Fibroblast of villous mesenchyme (primary cell): ENCODE results near the gene NFXL1. TPM values are rescaled to one million over a fixed set of nuclear protein-coding genes. Genes with fewer than 3 reads are reported as not detected.

Experiments
- DNase-seq: peaks from one replicate; pipeline ENCODE4 v3.0.0-alpha.2; 2010; ENCODE audit warnings: low read depth
- H3K4me3 ChIP-seq: 2 replicates; pipeline ENCODE4 v1.5.1; 2011; ENCODE audit warnings: low read depth, mild to moderate bottlenecking, low read length
- CTCF ChIP-seq: IDR thresholded peaks from 2 replicates; pipeline ENCODE4 v1.5.1; 2012; ENCODE audit warnings: low read depth, mild to moderate bottlenecking, low read length; ENCODE audit not compliant: insufficient read depth
- total RNA-seq: library from RNA; depleted of rRNA; stranded (reverse); fragments of >200 nt; gene quantifications from 2 replicates; pipeline ENCODE4 v1.2.3, GENCODE V29; 2012

Gene NFXL1
- total RNA-seq, 1 donor = 11.7 TPM

- DNase-seq = no peak
- no peak overlapping the region for H3K4me3 ChIP-seq
- no peak for TF ChIP-seq CTCF
Observed at GRCh38 chr4:47801481-47802002, 112.8 kb downstream of the NFXL1 start.

- no peak overlapping the region for H3K4me3 ChIP-seq
- DNase-seq = peak; percentile 33
- no peak for TF ChIP-seq CTCF
Observed at GRCh38 chr4:47798165-47798564, 116.2 kb downstream of the NFXL1 start.

Other genes starting within 250 kb of the NFXL1 start
- gene CORIN, start 76.5 kb downstream of the NFXL1 start, total RNA-seq = 3.2 and 5.6 TPM in 2 replicates
- under 0.01 and 0.64 TPM in 2 replicates for gene CNGA1, start 102.1 kb upstream of the NFXL1 start, total RNA-seq
- gene NIPAL1, start 102.2 kb upstream of the NFXL1 start, total RNA-seq = 1.6 and 4.3 TPM in 2 replicates
- gene TXK, start 219.7 kb upstream of the NFXL1 start, total RNA-seq = 0.64 and 0.86 TPM in 2 replicates